Ovary (tissue), 9 donors: ENCODE results near the gene CYP3A5. TPM values are rescaled to one million over a fixed set of nuclear protein-coding genes. Genes with fewer than 3 reads are reported as not detected.
"Not testable (repeated sequence)": the region's sequence is repeated elsewhere in the genome, so short reads cannot be mapped to it uniquely, and the experiment has no call there.

Source experiments
- DNase-seq, 5 donors: peaks; one replicate each; pipeline ENCODE4 v3.0.0-alpha.2; 2019 to 2020
- H3K27ac ChIP-seq, 2 donors: fragments of 200-600 bp; one replicate each; pipeline versions ENCODE4 v1.5.1 to v1.8.0; 2019 to 2022
- H3K27me3 ChIP-seq: fragments of 200-600 bp; one replicate; pipeline ENCODE4 v1.8.0; 2022
- H3K36me3 ChIP-seq: fragments of 200-600 bp; sonication (generic); one replicate; pipeline ENCODE4 v1.5.1; 2019
- H3K4me1 ChIP-seq: one replicate; pipeline ENCODE4 v1.8.1; 2013; ENCODE audit warnings: mild to moderate bottlenecking, moderate library complexity; ENCODE audit not compliant: insufficient read depth
- H3K4me3 ChIP-seq: fragments of 200-600 bp; sonication (generic); one replicate; pipeline ENCODE4 v1.5.1; 2017
- H3K9me3 ChIP-seq, 2 donors: fragments of 200-600 bp in 1 of 2; sonication (generic) in 1 of 2; one replicate each; pipeline versions ENCODE4 v1.5.1 to v1.8.1; 2013 to 2019; ENCODE audit warnings: mild to moderate bottlenecking in 1 of 2, moderate library complexity in 1 of 2
- EP300 ChIP-seq: sonication (generic); formaldehyde crosslinking; IDR thresholded peaks from one replicate; pipeline ENCODE4 v1.6.1; 2017; ENCODE audit warnings: antibody characterized with exemption
- POLR2A ChIP-seq: fragments of 450-650 bp; IDR thresholded peaks from one replicate; pipeline ENCODE4 v1.6.1; 2017; ENCODE audit warnings: antibody characterized with exemption, mild to moderate bottlenecking, moderate library complexity
- WGBS, 3 donors: extraction: QIAGEN DNeasy Blood & Tissue Kit in 1 of 3; methylation state at CpG; one replicate each; pipeline versions ENCODE4 v1.1.5 to v1.1.7; 2013 to 2017; 5-methylcytosine and 5-hydroxymethylcytosine counted together
- intact Hi-C, 4 donors: fragments of 100-400 bp; cut with DNase I; formaldehyde crosslinking; loops; one replicate each; pipeline versions ENCODE4 v1.11.0 to v1.15.1; 2022 to 2023
- polyA plus RNA-seq, 2 donors: library from polyadenylated mRNA; stranded (reverse); fragments of 200-250 nt in 1 of 2; fragments of 350-450 nt in 1 of 2; fragmentation: Illumina TruSeq in 1 of 2; extraction: RNeasy Lipid Tissue Mini Kit (QIAGEN cat#74804) in 1 of 2; gene quantifications; one replicate each; pipeline ENCODE4 v1.2.3, GENCODE V29; 2013 to 2014
- total RNA-seq, 7 donors: library from RNA; depleted of rRNA in 2 of 7; stranded (reverse); fragments of >200 nt in 2 of 7; fragmentation: NEBNext Ultra II Directional in 3 of 7; extraction: Animal tissue kit (Norgen Biotek cat#: 25700) in 3 of 7; gene quantifications; one replicate each; pipeline versions ENCODE4 v1.1.0 to v1.2.4, GENCODE V29; 2016 to 2023
- TF ChIP-seq, protein P1 (sequence below), 3 donors: fragments of 450-650 bp in 2 of 3; fragments of 200-600 bp in 1 of 3; IDR thresholded peaks; one replicate each; pipeline versions ENCODE4 v1.5.1 to v1.8.0; 2016 to 2022; ENCODE audit warnings: antibody characterized with exemption in 3 of 3, mild to moderate bottlenecking in 1 of 3
- donor health status: DM: no; HTN: no; CAD: no; lungs with moderate emphysema.
- donor health status: DM: no; HTN: no; CAD: no.
- donor health status: Bipolar disorder and iron deficiency.
- donor health status: DM: yes; HTN: yes; CAD: no.
- donor health status: DM: no; HTN: no; CAD: no.
- donor health status: DM: yes; HTN: yes; CAD: no.

Gene CYP3A5
- total and polyA plus RNA-seq, 9 donors: 0.20 to 34.5 (median 1.3) TPM

DNA sequence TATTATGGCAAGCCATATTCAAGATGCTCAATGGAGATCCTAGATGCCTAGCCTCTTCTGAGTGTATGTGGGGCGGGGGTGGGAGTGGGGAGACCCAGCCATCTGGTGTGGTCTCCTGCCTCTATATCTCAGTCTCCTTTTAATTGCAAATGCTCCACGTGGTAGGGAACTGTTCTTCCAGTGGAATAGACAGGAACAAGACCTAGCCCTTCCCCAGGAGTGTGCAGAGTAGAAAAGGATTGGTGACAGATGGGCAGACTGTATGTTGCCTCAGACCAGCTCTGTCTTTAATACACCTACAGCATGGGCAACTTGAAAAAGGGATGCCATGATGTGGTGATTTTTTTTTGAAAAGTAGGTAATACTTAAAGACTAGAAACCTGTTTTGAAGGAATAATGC, 12.6 kb downstream of the CYP3A5 start:
- 63 to 82% (median 67%) methylated on average over 2 of the region's 2 CpGs for WGBS, 3 donors
- no peak for TF ChIP-seq EP300
- no peak for TF ChIP-seq POLR2A

DNA sequence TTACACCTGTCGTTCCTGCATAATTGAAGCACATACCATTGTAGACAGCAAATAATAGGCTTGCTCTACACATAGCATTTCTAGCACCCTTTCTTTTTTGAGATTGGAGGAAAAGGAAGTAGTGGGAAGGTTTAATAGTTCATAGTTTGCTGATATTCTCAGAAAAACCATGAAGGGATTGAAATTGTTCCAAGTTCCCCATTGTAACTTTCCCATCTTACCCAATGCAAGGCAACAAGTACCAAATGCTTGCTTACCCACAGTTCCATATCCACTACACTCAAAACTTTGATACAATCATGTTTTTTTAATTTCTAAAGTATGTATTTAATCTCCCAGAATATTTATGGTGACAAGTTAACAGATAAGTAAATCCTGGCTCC, 13.8 kb downstream of the CYP3A5 start:
- Histone ChIP-seq H3K4me3 (no peak overlapping the region), H3K9me3 (no peaks in the 10 kb centered on the region), H3K4me1 (no peaks in the 10 kb centered on the region), H3K36me3 (no peaks in the 10 kb centered on the region), H3K27me3 (no peaks in the 10 kb centered on the region), H3K27ac (no peak overlapping the region)
- intact Hi-C loops: no loop called here
- WGBS, 3 donors: 78 to 94% (median 90%) methylated on average over 1 of the region's 1 CpG
- no peak for DNase-seq
- TF ChIP-seq POLR2A: no peak
- TF ChIP-seq, protein P1, sequence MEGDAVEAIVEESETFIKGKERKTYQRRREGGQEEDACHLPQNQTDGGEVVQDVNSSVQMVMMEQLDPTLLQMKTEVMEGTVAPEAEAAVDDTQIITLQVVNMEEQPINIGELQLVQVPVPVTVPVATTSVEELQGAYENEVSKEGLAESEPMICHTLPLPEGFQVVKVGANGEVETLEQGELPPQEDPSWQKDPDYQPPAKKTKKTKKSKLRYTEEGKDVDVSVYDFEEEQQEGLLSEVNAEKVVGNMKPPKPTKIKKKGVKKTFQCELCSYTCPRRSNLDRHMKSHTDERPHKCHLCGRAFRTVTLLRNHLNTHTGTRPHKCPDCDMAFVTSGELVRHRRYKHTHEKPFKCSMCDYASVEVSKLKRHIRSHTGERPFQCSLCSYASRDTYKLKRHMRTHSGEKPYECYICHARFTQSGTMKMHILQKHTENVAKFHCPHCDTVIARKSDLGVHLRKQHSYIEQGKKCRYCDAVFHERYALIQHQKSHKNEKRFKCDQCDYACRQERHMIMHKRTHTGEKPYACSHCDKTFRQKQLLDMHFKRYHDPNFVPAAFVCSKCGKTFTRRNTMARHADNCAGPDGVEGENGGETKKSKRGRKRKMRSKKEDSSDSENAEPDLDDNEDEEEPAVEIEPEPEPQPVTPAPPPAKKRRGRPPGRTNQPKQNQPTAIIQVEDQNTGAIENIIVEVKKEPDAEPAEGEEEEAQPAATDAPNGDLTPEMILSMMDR (IDR thresholded peaks at IDR 0.05): no peak
- TF ChIP-seq EP300: no peak

More for the DNA sequence above, 12.6 kb downstream of the CYP3A5 start:
- H3K4me1 ChIP-seq: no peaks in the 10 kb centered on the region
- no peaks in the 10 kb centered on the region for H3K9me3 ChIP-seq
- H3K36me3 ChIP-seq: no peaks in the 10 kb centered on the region
- H3K27ac ChIP-seq: no peak overlapping the region
- H3K4me3 ChIP-seq: no peak overlapping the region
- no peak for DNase-seq
- intact Hi-C loops: no loop called here
- H3K27me3 ChIP-seq: no peaks in the 10 kb centered on the region

DNA sequence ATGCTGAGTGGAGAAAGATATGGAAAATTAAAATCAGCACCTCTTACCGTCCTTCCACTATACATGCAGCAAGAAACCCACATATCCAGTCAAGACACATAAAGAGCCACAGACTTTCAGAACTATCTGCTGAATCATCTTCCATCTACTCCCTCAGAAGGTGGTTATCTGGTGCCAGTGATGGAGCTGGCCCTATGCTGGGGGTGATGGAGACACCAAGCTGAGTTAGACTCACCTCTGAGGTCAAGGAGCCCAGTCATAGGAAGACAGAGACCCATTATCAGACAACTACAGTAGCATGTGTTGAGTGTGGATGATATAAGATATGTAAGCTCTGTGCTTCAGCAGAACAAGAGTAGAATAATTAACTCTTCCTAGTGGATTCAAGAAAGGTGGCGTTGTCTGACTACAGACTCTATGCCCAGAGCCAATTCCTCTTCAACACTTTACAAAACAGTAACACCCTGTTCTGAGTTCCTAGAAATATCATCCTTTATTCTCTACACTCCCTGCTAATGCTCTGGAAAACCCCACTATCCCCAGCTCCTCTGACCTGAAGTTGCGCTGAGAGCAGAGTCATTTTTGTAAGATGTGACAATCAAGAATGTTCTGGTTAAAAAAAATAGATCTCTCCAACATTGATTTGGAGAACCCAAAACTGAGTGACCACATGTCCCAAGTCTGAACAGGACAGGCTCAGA, 14.3 kb downstream of the CYP3A5 start:
- no peaks in the 10 kb centered on the region for H3K9me3 ChIP-seq
- intact Hi-C loops: no loop called here
- TF ChIP-seq EP300: no peak
- TF ChIP-seq POLR2A: no peak
- TF ChIP-seq, protein P1 (IDR thresholded peaks at IDR 0.05): no peak
- no peaks in the 10 kb centered on the region for H3K27me3 ChIP-seq
- WGBS, 3 donors: 94 to 98% (median 97%) methylated on average over 3 of the region's 3 CpGs
- H3K4me1 ChIP-seq: no peaks in the 10 kb centered on the region
- no peak overlapping the region for H3K4me3 ChIP-seq
- DNase-seq: no peak
- H3K36me3 ChIP-seq: no peaks in the 10 kb centered on the region
- no peak overlapping the region for H3K27ac ChIP-seq

DNA sequence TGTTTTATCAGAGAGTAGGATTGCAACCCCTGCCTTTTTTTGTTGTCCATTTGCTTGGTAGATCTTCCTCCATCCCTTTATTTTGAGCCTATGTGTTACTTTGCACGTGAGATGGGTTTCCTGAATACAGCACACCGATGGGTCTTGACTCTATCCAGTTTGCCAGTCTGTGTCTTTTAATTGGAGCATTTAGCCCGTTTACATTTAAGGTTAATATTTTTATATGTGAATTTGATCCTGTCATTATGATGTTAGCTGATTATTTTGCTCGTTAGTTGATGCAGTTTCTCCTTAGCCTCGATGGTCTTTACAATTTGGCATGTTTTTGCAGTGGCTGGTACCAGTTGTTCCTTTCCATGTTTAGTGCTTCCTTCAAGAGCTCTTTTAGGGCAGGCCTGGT, 21.9 kb downstream of the CYP3A5 start:
- H3K27ac ChIP-seq, H3K36me3 ChIP-seq, intact Hi-C loops, H3K4me1 ChIP-seq, H3K27me3 ChIP-seq, H3K9me3 ChIP-seq, H3K4me3 ChIP-seq, DNase-seq: not testable (repeated sequence)
- 84 to 93% (median 89%) methylated on average over 5 of the region's 5 CpGs for WGBS, 3 donors

DNA sequence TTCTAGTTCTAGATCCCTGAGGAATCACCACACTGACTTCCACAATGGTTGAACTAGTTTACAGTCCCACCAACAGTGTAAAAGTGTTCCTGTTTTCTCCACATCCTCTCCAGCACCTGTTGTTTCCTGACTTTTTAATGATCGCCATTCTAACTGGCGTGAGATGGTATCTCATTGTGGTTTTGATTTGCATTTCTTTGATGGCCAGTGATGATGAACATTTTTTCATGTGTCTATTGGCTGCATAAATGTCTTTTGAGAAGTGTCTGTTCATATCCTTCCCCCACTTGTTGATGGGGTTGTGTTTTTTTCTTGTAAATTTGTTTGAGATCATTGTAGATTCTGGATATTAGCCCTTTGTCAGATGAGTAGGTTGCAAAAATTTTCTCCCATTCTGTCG, 25.2 kb downstream of the CYP3A5 start:
- H3K9me3 ChIP-seq, H3K36me3 ChIP-seq, H3K4me1 ChIP-seq, H3K27me3 ChIP-seq, DNase-seq, intact Hi-C loops, H3K27ac ChIP-seq, H3K4me3 ChIP-seq: not testable (repeated sequence)
- 90 to 95% (median 94%) methylated on average over 2 to 3 of the region's 3 CpGs for WGBS, 3 donors

DNA sequence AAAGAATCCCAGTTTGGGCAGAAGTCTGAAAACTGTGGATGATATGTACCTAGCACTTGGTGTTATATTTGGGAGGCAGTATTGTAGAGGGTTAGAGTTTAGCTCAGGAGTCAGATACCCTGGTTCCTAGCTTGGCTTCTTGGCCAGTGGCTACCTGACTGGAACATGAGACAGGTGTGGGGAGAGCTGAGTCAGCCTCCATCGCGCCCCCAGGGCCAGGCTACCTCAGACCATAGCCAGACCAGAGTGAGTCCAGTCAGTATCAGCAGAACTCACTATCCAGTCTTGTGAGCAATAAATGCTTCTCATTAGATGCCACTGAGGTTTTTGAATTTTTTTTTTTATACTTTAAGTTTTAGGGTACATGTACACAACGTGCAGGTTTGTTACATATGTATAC, 26.0 kb downstream of the CYP3A5 start:
- WGBS, 3 donors: 93 to 98% (median 96%) methylated on average over 3 of the region's 3 CpGs
- H3K4me1 ChIP-seq: no peaks in the 10 kb centered on the region
- H3K27ac ChIP-seq: no peak overlapping the region
- H3K9me3 ChIP-seq: no peaks in the 10 kb centered on the region
- H3K4me3 ChIP-seq: no peak overlapping the region
- H3K27me3 ChIP-seq: no peaks in the 10 kb centered on the region
- no peaks in the 10 kb centered on the region for H3K36me3 ChIP-seq
- TF ChIP-seq, protein P1 (IDR thresholded peaks at IDR 0.05): no peak
- TF ChIP-seq POLR2A (no peak), EP300 (no peak)
- intact Hi-C loops: no loop called here
- DNase-seq: no peak

DNA sequence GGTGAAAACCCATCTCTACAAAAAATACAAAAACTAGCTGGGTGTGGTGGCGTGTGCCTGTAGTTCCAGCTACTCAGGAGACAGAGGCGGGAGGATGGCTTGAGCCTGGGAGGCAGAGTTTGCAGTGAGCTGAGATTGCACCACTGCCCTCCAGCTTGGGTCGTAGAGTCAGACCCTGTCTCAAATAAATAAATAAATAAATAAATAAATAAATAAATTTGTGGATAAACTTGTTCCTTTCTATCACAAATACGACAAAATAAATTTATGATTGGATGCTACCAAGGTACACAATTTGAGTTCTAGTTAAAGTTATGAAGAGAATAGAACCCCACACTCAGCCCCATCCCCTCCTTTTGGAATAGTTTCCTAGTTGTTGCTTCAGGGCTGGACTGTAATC, 26.5 kb downstream of the CYP3A5 start:
- intact Hi-C loops, DNase-seq, H3K9me3 ChIP-seq, H3K36me3 ChIP-seq, H3K27ac ChIP-seq, H3K4me3 ChIP-seq, H3K4me1 ChIP-seq, H3K27me3 ChIP-seq: not testable (repeated sequence)
- WGBS, 3 donors: 96 to 97% (median 97%) methylated on average over 4 of the region's 4 CpGs
